HG03442 (cell line): ENCODE data around the gene AVPI1.
"Not testable (repeated sequence)": the region's sequence is repeated elsewhere in the genome, so short reads cannot be mapped to it uniquely, and the experiment has no call there.

Experiments used
- ATAC-seq: cut with Tn5 transposase; IDR thresholded peaks from one replicate; pipeline ENCODE4 v1.9.1; 2021; ENCODE audit warnings: mild to moderate bottlenecking, moderate library complexity; ENCODE audit not compliant: unreplicated experiment

AVPI1 gene

GRCh38 chr10:97684368-97684713 is 2.7 kb downstream of the AVPI1 start:
- not testable (repeated sequence) for ATAC-seq

GRCh38 chr10:97683556-97684367 is 3.3 kb downstream of the AVPI1 start:
- ATAC-seq = no peak

GRCh38 chr10:97682042-97682441 is 5.0 kb downstream of the AVPI1 start:
- no peak for ATAC-seq

GRCh38 chr10:97679594-97679993 is 7.4 kb downstream of the AVPI1 start:
- no peak for ATAC-seq

- peak; percentile 64 for ATAC-seq
Observed at GRCh38 chr10:97676770-97677581, 10.1 kb downstream of the AVPI1 start.

GRCh38 chr10:97675222-97675621 is 11.8 kb downstream of the AVPI1 start:
- ATAC-seq = no peak

GRCh38 chr10:97673736-97674525 is 13.1 kb downstream of the AVPI1 start:
- ATAC-seq = no peak

GRCh38 chr10:97669571-97669970 is 17.5 kb downstream of the AVPI1 start:
- no peak for ATAC-seq

- no peak for ATAC-seq
Observed at GRCh38 chr10:97667463-97667862, 19.6 kb downstream of the AVPI1 start.

GRCh38 chr10:97666992-97667391 is 20.0 kb downstream of the AVPI1 start:
- no peak for ATAC-seq

- no peak for ATAC-seq
Observed at GRCh38 chr10:97664282-97664850, 22.7 kb downstream of the AVPI1 start.

- no peak for ATAC-seq
Observed at GRCh38 chr10:97659589-97659988, 27.5 kb downstream of the AVPI1 start.

GRCh38 chr10:97656777-97657176 is 30.3 kb downstream of the AVPI1 start:
- ATAC-seq = no peak

- ATAC-seq = no peak
Observed at GRCh38 chr10:97651773-97652172, 35.3 kb downstream of the AVPI1 start.

- ATAC-seq = no peak
Observed at GRCh38 chr10:97650726-97651125, 36.3 kb downstream of the AVPI1 start.

GRCh38 chr10:97649405-97649750 is 37.7 kb downstream of the AVPI1 start:
- ATAC-seq = not testable (repeated sequence)

- peak; percentile 96 for ATAC-seq
Observed at GRCh38 chr10:97648562-97649404, 38.3 kb downstream of the AVPI1 start.

GRCh38 chr10:97647556-97647955 is 39.5 kb downstream of the AVPI1 start:
- ATAC-seq = no peak

- ATAC-seq = no peak
Observed at GRCh38 chr10:97644936-97645335, 42.1 kb downstream of the AVPI1 start.

- ATAC-seq = no peak
Observed at GRCh38 chr10:97643441-97643985, 43.5 kb downstream of the AVPI1 start.
